Endothelial cell of umbilical vein (primary cell): ENCODE results near the gene WDR49.

ENCODE experiments used
- CTCF ChIP-seq, 2 donors: IDR thresholded peaks; 1 replicate in 1 of 2; 2 replicates in 1 of 2; pipeline ENCODE4 v1.5.1; 2011; ENCODE audit warnings: low read length in 2 of 2, mild to moderate bottlenecking in 2 of 2, moderate library complexity in 2 of 2, control low read depth in 1 of 2, inconsistent platforms in 1 of 2, low read depth in 1 of 2; ENCODE audit not compliant: insufficient read depth in 1 of 2; ENCODE audit errors: extremely low read depth in 1 of 2
- EZH2 ChIP-seq: IDR thresholded peaks from 2 replicates; pipeline ENCODE4 v1.6.1; 2012; ENCODE audit warnings: borderline replicate concordance, low read depth, mild to moderate bottlenecking, moderate library complexity, low read length, inconsistent platforms; ENCODE audit not compliant: severe bottlenecking
- FOS ChIP-seq: IDR thresholded peaks from 2 replicates; pipeline ENCODE4 v1.6.1; 2011; ENCODE audit warnings: mild to moderate bottlenecking, low read length, moderate library complexity, borderline replicate concordance; ENCODE audit not compliant: insufficient read depth
- GATA2 ChIP-seq: IDR thresholded peaks from 2 replicates; pipeline ENCODE4 v1.7.0; 2011; ENCODE audit warnings: low read depth, mild to moderate bottlenecking, moderate library complexity, mixed read lengths, low read length; ENCODE audit not compliant: insufficient read length, insufficient read depth
- JUN ChIP-seq: IDR thresholded peaks from 2 replicates; pipeline ENCODE4 v1.6.1; 2011; ENCODE audit warnings: borderline replicate concordance, low read depth; ENCODE audit not compliant: insufficient read length, insufficient read depth
- MAX ChIP-seq: IDR thresholded peaks from 2 replicates; pipeline ENCODE4 v1.6.1; 2011; ENCODE audit not compliant: insufficient read depth, insufficient read length
- MYC ChIP-seq: IDR thresholded peaks from one replicate; pipeline ENCODE4 v1.6.1; 2011; ENCODE audit warnings: mild to moderate bottlenecking, low read depth, low read length
- POLR2A ChIP-seq: IDR thresholded peaks from 2 replicates; pipeline ENCODE4 v1.6.1; 2012; ENCODE audit warnings: low read depth, mild to moderate bottlenecking, control low read depth, low read length
- POLR2AphosphoS5 ChIP-seq: IDR thresholded peaks from 2 replicates; pipeline ENCODE4 v1.6.1; 2012; ENCODE audit warnings: low read depth, mild to moderate bottlenecking, control low read depth, low read length, moderate library complexity; ENCODE audit not compliant: insufficient read depth

GRCh38 chr3:167649746-167650145 is 4.0 kb downstream of the WDR49 start:
- TF ChIP-seq CTCF (IDR thresholded peaks at IDR 0.05; ENCODE audit: extremely low read depth in 1 of 2, insufficient read depth in 1 of 2, low read depth in 1 of 2, low read length in 2 of 2) (no peak), POLR2AphosphoS5 (no peak), GATA2 (no peak), POLR2A (no peak), FOS (no peak), EZH2 (no peak), MAX (no peak), JUN (no peak), MYC (no peak)
